ENCODE measurements around the gene MYMK. TPM values are rescaled to one million over a fixed set of nuclear protein-coding genes. Genes with fewer than 3 reads are reported as not detected.

Gene MYMK
- total RNA-seq, 1 donor from 2014 or later, result not detected

DNA sequence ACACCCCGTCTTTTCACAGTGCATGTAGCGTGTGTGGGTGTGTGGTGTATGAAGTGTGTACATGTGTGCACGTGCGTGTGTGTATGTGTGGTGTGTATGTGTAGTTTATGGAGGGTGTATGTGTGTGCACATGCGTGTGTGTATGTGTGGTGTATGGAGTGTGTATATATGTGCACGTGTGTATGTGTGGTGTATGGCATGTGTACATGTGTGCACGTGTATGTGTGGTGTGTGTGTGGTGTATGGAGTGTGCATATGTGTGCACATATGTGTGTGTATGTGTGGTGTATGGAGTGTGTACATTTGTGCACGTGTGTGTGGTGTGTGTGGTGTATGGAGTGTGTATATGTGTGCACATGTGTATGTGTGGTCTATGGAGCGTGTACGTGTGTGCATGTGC is 13.2 kb downstream of the MYMK start:
- no peak overlapping the region for H3K4me3 ChIP-seq (ENCODE audit: low read depth, low read length)
- H3K27me3 ChIP-seq (ENCODE audit: control insufficient read depth, insufficient read depth, low read length), result peaks cover 44% of the 10 kb centered on the region
- TF ChIP-seq, protein P1, sequence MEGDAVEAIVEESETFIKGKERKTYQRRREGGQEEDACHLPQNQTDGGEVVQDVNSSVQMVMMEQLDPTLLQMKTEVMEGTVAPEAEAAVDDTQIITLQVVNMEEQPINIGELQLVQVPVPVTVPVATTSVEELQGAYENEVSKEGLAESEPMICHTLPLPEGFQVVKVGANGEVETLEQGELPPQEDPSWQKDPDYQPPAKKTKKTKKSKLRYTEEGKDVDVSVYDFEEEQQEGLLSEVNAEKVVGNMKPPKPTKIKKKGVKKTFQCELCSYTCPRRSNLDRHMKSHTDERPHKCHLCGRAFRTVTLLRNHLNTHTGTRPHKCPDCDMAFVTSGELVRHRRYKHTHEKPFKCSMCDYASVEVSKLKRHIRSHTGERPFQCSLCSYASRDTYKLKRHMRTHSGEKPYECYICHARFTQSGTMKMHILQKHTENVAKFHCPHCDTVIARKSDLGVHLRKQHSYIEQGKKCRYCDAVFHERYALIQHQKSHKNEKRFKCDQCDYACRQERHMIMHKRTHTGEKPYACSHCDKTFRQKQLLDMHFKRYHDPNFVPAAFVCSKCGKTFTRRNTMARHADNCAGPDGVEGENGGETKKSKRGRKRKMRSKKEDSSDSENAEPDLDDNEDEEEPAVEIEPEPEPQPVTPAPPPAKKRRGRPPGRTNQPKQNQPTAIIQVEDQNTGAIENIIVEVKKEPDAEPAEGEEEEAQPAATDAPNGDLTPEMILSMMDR (IDR thresholded peaks at IDR 0.05; ENCODE audit: insufficient read depth, low read length, poor library complexity, severe bottlenecking), result no peak
- no peaks in the 10 kb centered on the region for H3K36me3 ChIP-seq (ENCODE audit: control insufficient read depth, insufficient read depth, low read length)
- no peak for DNase-seq (ENCODE audit: low read depth)

DNA sequence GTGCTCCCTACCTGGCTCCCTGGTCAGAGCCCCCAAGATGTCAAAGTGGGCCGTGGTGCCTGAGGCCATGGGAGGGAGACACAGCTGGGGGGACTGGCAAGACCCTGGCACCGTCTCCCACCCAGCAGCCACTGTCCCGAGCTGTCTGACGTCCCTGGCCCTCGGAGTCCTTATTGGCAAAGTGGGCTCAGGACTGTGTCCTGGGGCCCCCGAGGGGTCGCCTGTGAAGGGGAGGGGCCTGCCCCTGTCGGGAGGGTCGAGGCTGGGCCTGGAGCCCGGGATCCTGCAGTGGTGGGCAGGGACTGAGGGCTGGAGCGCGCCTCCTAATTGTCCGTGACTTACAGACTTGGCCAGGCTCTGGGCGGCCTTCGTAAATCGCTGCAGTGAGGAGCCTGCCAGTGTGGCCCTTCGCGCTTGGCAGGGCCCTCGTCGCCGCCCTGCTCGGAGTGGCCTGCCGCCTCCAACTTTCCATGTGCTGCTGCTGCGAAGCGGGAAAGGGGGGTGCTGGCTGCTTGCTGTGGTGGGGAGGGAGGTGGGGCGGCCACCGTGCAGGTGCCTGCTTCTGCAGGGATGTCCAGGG is 13.7 kb downstream of the MYMK start:
- Histone ChIP-seq H3K4me3 (ENCODE audit: low read depth, low read length) (no peak overlapping the region), H3K36me3 (ENCODE audit: control insufficient read depth, insufficient read depth, low read length) (no peaks in the 10 kb centered on the region), H3K27me3 (ENCODE audit: control insufficient read depth, insufficient read depth, low read length) (peaks cover 44% of the 10 kb centered on the region)
- no peak for DNase-seq (ENCODE audit: low read depth)
- TF ChIP-seq, protein P1 (IDR thresholded peaks at IDR 0.05; ENCODE audit: insufficient read depth, low read length, poor library complexity, severe bottlenecking), result no peak

DNA sequence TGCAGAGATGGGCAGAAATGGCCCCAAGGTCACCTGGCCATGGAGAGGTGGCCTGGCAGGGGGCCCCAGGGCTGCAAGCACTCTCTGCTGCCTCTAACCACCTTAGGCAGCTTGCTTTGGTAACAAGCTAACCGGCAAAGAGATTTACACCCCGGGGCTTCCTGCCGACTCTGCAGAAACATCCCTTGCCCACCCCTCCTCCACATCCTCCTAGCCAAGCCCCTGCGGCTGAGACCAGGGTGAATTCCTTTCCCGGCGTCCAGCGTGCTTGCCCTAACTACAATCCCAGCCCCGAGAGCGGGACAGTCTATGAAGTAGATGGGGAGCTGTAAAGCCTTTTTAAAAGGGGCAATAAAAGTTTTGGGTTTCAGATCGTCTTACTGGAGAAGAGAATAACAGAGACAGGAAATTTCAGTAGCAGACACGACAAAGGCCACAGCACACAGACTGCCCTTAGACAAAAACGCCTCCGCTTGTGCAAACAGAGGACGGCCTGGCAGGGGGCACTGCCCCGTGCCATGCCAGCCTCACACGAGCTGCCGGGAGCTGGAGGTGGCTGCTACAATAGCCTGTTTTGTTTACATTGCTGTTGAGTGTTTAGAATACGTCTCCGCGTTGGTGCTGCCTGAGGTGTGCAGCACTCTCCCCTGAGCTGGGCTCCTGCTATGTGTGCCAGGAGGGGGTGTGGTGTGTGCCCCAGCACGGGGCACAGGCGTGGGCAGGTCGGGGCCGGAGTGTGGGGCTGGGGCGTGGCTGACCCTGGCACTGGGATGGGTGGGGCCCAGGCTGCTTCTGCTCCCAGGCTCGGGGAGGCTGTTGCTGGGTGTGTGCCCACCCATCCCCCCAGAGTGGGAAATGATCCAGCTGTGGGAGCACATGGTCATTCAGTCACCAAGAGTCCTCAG is 15.3 kb downstream of the MYMK start:
- H3K27me3 ChIP-seq (ENCODE audit: control insufficient read depth, insufficient read depth, low read length), result peaks cover 35% of the 10 kb centered on the region
- H3K4me3 ChIP-seq (ENCODE audit: low read depth, low read length), result no peak overlapping the region
- TF ChIP-seq, protein P1 (IDR thresholded peaks at IDR 0.05; ENCODE audit: insufficient read depth, low read length, poor library complexity, severe bottlenecking), result no peak
- no peaks in the 10 kb centered on the region for H3K36me3 ChIP-seq (ENCODE audit: control insufficient read depth, insufficient read depth, low read length)
- no peak for DNase-seq (ENCODE audit: low read depth)

DNA sequence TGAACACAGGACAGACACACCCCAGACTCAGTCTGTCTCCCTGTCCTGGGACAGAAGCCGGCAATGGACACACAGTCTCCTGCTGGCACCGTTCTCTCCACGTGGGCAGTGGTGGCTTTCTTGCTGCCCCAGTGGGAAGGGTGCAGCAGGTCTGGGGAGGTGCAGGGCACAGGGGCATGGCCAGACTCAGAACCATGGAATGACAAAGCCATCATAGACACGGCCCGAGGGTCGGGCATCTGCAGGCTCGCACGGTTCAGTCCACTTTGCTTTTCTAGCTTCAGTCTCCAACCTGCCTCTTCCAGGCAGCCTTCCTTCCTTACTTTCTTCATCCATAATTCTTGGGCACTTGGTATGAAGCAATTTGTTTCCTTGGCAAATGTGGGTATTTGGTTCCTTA is 16.7 kb downstream of the MYMK start:
- H3K36me3 ChIP-seq (ENCODE audit: control insufficient read depth, insufficient read depth, low read length), result no peaks in the 10 kb centered on the region
- peaks cover 29% of the 10 kb centered on the region for H3K27me3 ChIP-seq (ENCODE audit: control insufficient read depth, insufficient read depth, low read length)
- TF ChIP-seq, protein P1 (IDR thresholded peaks at IDR 0.05; ENCODE audit: insufficient read depth, low read length, poor library complexity, severe bottlenecking), result no peak
- H3K4me3 ChIP-seq (ENCODE audit: low read depth, low read length), result no peak overlapping the region
- DNase-seq (ENCODE audit: low read depth), result no peak

DNA sequence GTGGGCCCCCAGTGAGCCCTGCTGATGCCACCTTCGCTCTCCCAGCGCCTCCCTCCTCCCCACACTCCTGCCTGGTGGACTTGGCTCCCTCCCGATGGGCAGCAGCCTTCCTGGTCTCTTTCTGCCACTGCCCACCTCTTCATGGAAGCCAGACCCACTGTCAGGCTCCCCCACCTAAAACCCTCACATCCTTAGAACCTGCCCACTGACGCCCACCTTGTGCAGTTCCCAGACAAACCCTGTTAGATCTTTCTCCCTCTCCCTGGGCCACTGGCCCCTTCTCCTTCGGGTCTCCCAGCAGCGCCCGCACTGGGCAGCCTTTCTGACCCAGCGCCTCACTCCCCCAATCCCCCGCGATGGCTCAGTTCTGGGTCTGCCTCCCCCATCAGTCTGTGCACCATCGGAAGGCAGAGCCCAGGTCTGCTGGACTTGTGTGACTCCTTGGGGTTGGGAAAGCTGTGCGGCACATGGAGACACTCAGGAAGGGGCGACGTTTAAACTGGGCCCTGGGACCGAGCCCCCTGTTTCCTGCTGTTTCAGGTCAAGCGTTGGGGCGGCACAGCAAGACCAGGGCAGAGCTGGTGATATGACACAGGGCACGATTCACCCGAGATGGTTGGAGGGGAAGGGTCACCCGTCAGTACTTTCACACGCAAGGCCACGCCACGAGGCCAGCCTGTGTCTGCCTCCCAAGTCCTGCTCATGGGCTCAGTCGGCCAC is 17.4 kb downstream of the MYMK start:
- no peak overlapping the region for H3K4me3 ChIP-seq (ENCODE audit: low read depth, low read length)
- no peaks in the 10 kb centered on the region for H3K36me3 ChIP-seq (ENCODE audit: control insufficient read depth, insufficient read depth, low read length)
- DNase-seq (ENCODE audit: low read depth), result no peak
- peaks cover 26% of the 10 kb centered on the region for H3K27me3 ChIP-seq (ENCODE audit: control insufficient read depth, insufficient read depth, low read length)
- TF ChIP-seq, protein P1 (IDR thresholded peaks at IDR 0.05; ENCODE audit: insufficient read depth, low read length, poor library complexity, severe bottlenecking), result no peak
